Measurements from ENCODE around the gene MICAL2. TPM values are rescaled to one million over a fixed set of nuclear protein-coding genes. Genes with fewer than 3 reads are reported as not detected.

MICAL2 gene
- total and polyA plus RNA-seq, 2 of the 8 experiments (the other 6 are each of a cell fraction or from before 2014, with no cell fraction given) = 1.3 to 4.1 TPM

GRCh38 chr11:12293486-12293885 lies 183.1 kb downstream of the MICAL2 start:
- DNase-seq (ENCODE audit: low read depth in 1 of 2, low spot score in 2 of 2) (no peak), FAIRE-seq (no peak)
- Histone ChIP-seq H3K23me2 (ENCODE audit: low read depth, low read length) (no peaks in the 10 kb centered on the region; the same call in 1 of the 2 replicates), H3K79me1 (ENCODE audit: low read depth, low read length) (no peaks in the 10 kb centered on the region), H4K8ac (ENCODE audit: extremely low read depth, insufficient read depth, low read length) (no peak overlapping the region), H3K27me3 (replicated peaks in 1 of 4; ENCODE audit: control insufficient read depth in 3 of 4, extremely low read depth in 1 of 4, insufficient read depth in 3 of 4, low read length in 3 of 4) (no peaks in the 10 kb centered on the region), H4K5ac (ENCODE audit: insufficient read length, low read depth, low read length) (no peak overlapping the region), H2BK20ac (ENCODE audit: low read length) (no peak overlapping the region), H3K9me3 (ENCODE audit: insufficient read depth in 2 of 2, low read depth in 1 of 2, low read length in 1 of 2) (no peaks in the 10 kb centered on the region), H2BK5ac (ENCODE audit: low read depth, low read length) (no peak overlapping the region), H3K9ac (replicated peaks in 1 of 4; ENCODE audit: extremely low read depth in 1 of 4, low read depth in 3 of 4, low read length in 3 of 4) (no peak overlapping the region), H3K27ac (ENCODE audit: low read depth, low read length) (no peak overlapping the region), H4K20me1 (replicated peaks in 1 of 2; ENCODE audit: control insufficient read depth in 1 of 2, insufficient read depth in 2 of 2, low read length in 2 of 2) (no peaks in the 10 kb centered on the region), H2AFZ (ENCODE audit: low read length) (no peak overlapping the region), H2AK5ac (ENCODE audit: low read depth, low read length) (no peak overlapping the region), H3K79me2 (ENCODE audit: control insufficient read depth in 1 of 2, insufficient read depth in 2 of 2, low read length in 2 of 2) (no peaks in the 10 kb centered on the region), H3K4ac (replicated peaks; ENCODE audit: insufficient read length, low read depth, low read length) (no peak overlapping the region), H3K4me3 (ENCODE audit: extremely low read depth in 1 of 4, insufficient read depth in 2 of 4, low read depth in 3 of 4, low read length in 4 of 4) (no peak overlapping the region), H3K23ac (ENCODE audit: insufficient read length) (no peak overlapping the region), H2BK15ac (ENCODE audit: low read length) (no peak overlapping the region), H3K18ac (ENCODE audit: extremely low read depth, low read length) (no peak overlapping the region), H2BK12ac (ENCODE audit: low read depth, low read length) (no peak overlapping the region), H2BK120ac (replicated peaks; ENCODE audit: low read depth, low read length) (no peak overlapping the region), H3K56ac (replicated peaks; ENCODE audit: insufficient read length, low read depth, low read length) (no peak overlapping the region), H3K4me1 (replicated peaks in 1 of 4; ENCODE audit: control insufficient read depth in 3 of 4, insufficient read depth in 4 of 4, low read length in 3 of 4) (no peaks in the 10 kb centered on the region), H3K36me3 (ENCODE audit: control insufficient read depth in 2 of 4, insufficient read depth in 4 of 4, low read length in 3 of 4) (no peaks in the 10 kb centered on the region), H4K91ac (replicated peaks; ENCODE audit: insufficient read length, low read length) (no peak overlapping the region), H3K4me2 (ENCODE audit: insufficient read depth in 1 of 2, low read depth in 2 of 2, low read length in 2 of 2) (no peak overlapping the region), H3K14ac (ENCODE audit: insufficient read length) (no peak overlapping the region)
- CTCF ChIA-PET (ENCODE audit: partially characterized antibody) = interaction anchor here (1.4 to 6.2 kb wide), 2 partner anchors 37 to 172 kb away, joined by 3 to 71 read pairs; no protein-coding TSS in a partner anchor
- TF ChIP-seq RBBP5 (IDR thresholded peaks at IDR 0.05; ENCODE audit: borderline replicate concordance, low read depth, low read length) (no peak), RAD21 (IDR thresholded peaks at IDR 0.05 in 1 of 2, conservative IDR thresholded peaks at IDR 0.05 in 1 of 2; ENCODE audit: low read depth in 2 of 2, low read length in 2 of 2) (no peak), JUND (IDR thresholded peaks at IDR 0.05; ENCODE audit: low read length) (no peak)
- 72% methylated on average over 6 of the region's 6 CpGs; no CpG with 5 or more reads in 1 of the 2 experiments for WGBS, 2 experiments (ENCODE audit: extremely low coverage in 1 of 2, insufficient coverage in 1 of 2, insufficient read length in 1 of 2, insufficient replicate concordance in 2 of 2, low coverage in 1 of 2, low lambda C conversion rate in 2 of 2, missing lambda C conversion rate in 1 of 2)
- POLR2A ChIA-PET (ENCODE audit: partially characterized antibody) = no interaction called here

All from H1 (cell line).